HEK293 (cell line): Measurements from ENCODE around the gene TLR5.

Experiments used
- CTCF ChIA-PET: fragments of 350-600 bp; formaldehyde crosslinking; extraction: SDS; loops from one replicate; lab custom pipeline; 2021; ENCODE audit warnings: antibody characterized with exemption; lab: Yijun Ruan, JAX
- POLR2A ChIA-PET: fragments of 300-600 bp; formaldehyde crosslinking; extraction: SDS; loops from one replicate; lab custom pipeline; 2020; ENCODE audit warnings: antibody characterized with exemption, inconsistent platforms; lab: Yijun Ruan, JAX
- H3K27ac ChIP-seq: fragments of 200-500 bp; sonication (Bioruptor generic); 2 replicates; pipeline ENCODE4 v1.5.1; 2014; ENCODE audit warnings: low read depth, low read length, control low read depth, inconsistent platforms; ENCODE audit errors: extremely low read depth
- H3K36me3 ChIP-seq, 2 experiments: fragments of 200-500 bp in 1 of 2; sonication (Bioruptor generic) in 1 of 2; 1 replicate in 1 of 2; 2 replicates in 1 of 2; pipeline ENCODE4 v1.5.1; 2014 to 2017; ENCODE audit warnings: inconsistent platforms in 2 of 2, low read length in 2 of 2; ENCODE audit not compliant: control insufficient read depth in 2 of 2, insufficient read depth in 1 of 2
- H3K4me1 ChIP-seq: fragments of 200-500 bp; sonication (Bioruptor generic); 2 replicates; pipeline ENCODE4 v1.5.1; 2014; ENCODE audit warnings: mild to moderate bottlenecking, low read length, inconsistent platforms; ENCODE audit not compliant: control insufficient read depth, insufficient read depth
- H3K4me3 ChIP-seq: 2 replicates; pipeline ENCODE4 v1.5.1; 2011; ENCODE audit warnings: low read depth, mild to moderate bottlenecking, control low read depth, low read length, moderate library complexity
- H3K9me3 ChIP-seq: fragments of 200-500 bp; sonication (Bioruptor generic); 2 replicates; pipeline ENCODE4 v1.5.1; 2014; ENCODE audit warnings: low read depth, low read length, inconsistent platforms; ENCODE audit not compliant: control insufficient read depth, insufficient read depth
- GLIS1 ChIP-seq: fragments of 450-650 bp; formaldehyde crosslinking; IDR thresholded peaks from 2 replicates; pipeline ENCODE4 v1.5.1; 2016; ENCODE audit warnings: missing biosample characterization, missing genetic modification characterization
- IKZF3 ChIP-seq: fragments of 450-650 bp; IDR thresholded peaks from 2 replicates; pipeline ENCODE4 v1.5.0; 2018; ENCODE audit warnings: missing biosample characterization, mild to moderate bottlenecking, missing genetic modification characterization, moderate library complexity
- PRDM6 ChIP-seq: fragments of 450-650 bp; formaldehyde crosslinking; IDR thresholded peaks from 2 replicates; pipeline ENCODE4 v1.5.1; 2017; ENCODE audit warnings: missing biosample characterization, missing genetic modification characterization
- SP2 ChIP-seq: fragments of 450-650 bp; formaldehyde crosslinking; IDR thresholded peaks from 2 replicates; pipeline ENCODE4 v1.5.1; 2016; ENCODE audit warnings: missing biosample characterization, missing genetic modification characterization
- TSHZ1 ChIP-seq: fragments of 450-650 bp; formaldehyde crosslinking; IDR thresholded peaks from 2 replicates; pipeline ENCODE4 v1.5.1; 2016; ENCODE audit warnings: missing biosample characterization, missing genetic modification characterization, borderline replicate concordance
- ZNF157 ChIP-seq: fragments of 450-650 bp; formaldehyde crosslinking; IDR thresholded peaks from 2 replicates; pipeline ENCODE4 v1.5.1; 2016; ENCODE audit warnings: missing biosample characterization, missing genetic modification characterization
- ZNF202 ChIP-seq: fragments of 450-650 bp; formaldehyde crosslinking; IDR thresholded peaks from 2 replicates; pipeline ENCODE4 v1.5.1; 2016; ENCODE audit warnings: missing biosample characterization, missing genetic modification characterization, borderline replicate concordance
- ZNF223 ChIP-seq: fragments of 450-650 bp; formaldehyde crosslinking; IDR thresholded peaks from 2 replicates; pipeline ENCODE4 v1.5.1; 2016; ENCODE audit warnings: missing biosample characterization, missing genetic modification characterization
- ZNF335 ChIP-seq: fragments of 450-650 bp; formaldehyde crosslinking; conservative IDR thresholded peaks from 2 replicates; pipeline ENCODE4 v1.5.1; 2016; ENCODE audit warnings: missing biosample characterization, missing genetic modification characterization
- ZNF423 ChIP-seq: fragments of 450-650 bp; formaldehyde crosslinking; IDR thresholded peaks from 2 replicates; pipeline ENCODE4 v1.5.1; 2016; ENCODE audit warnings: missing biosample characterization, missing genetic modification characterization
- ZNF518A ChIP-seq: fragments of 450-650 bp; formaldehyde crosslinking; conservative IDR thresholded peaks from 2 replicates; pipeline ENCODE4 v1.5.1; 2016; ENCODE audit warnings: low read depth, missing biosample characterization, missing genetic modification characterization
- ZNF549 ChIP-seq: fragments of 450-650 bp; IDR thresholded peaks from 2 replicates; pipeline ENCODE4 v1.5.1; 2018; ENCODE audit warnings: missing biosample characterization, missing genetic modification characterization, mild to moderate bottlenecking, inconsistent platforms, moderate library complexity
- ZNF561 ChIP-seq: fragments of 450-650 bp; IDR thresholded peaks from 2 replicates; pipeline ENCODE4 v1.5.1; 2018; ENCODE audit warnings: missing biosample characterization, missing genetic modification characterization, borderline replicate concordance
- ZNF596 ChIP-seq: fragments of 450-650 bp; IDR thresholded peaks from 2 replicates; pipeline ENCODE4 v1.5.0; 2018; ENCODE audit warnings: missing biosample characterization, mild to moderate bottlenecking, missing genetic modification characterization, moderate library complexity
- ZNF76 ChIP-seq: fragments of 450-650 bp; formaldehyde crosslinking; IDR thresholded peaks from 2 replicates; pipeline ENCODE4; 2016; ENCODE audit warnings: low read depth, missing biosample characterization, missing genetic modification characterization, borderline replicate concordance
- ZSCAN18 ChIP-seq: fragments of 450-650 bp; formaldehyde crosslinking; IDR thresholded peaks from 2 replicates; pipeline ENCODE4 v1.5.1; 2016; ENCODE audit warnings: missing biosample characterization, missing genetic modification characterization
- ZXDB ChIP-seq: fragments of 450-650 bp; formaldehyde crosslinking; IDR thresholded peaks from 2 replicates; pipeline ENCODE4 v1.5.1; 2016; ENCODE audit warnings: missing biosample characterization, missing genetic modification characterization
- TF ChIP-seq, protein P1 (sequence below): fragments of 450-650 bp; formaldehyde crosslinking; IDR thresholded peaks from 2 replicates; pipeline ENCODE4 v1.5.1; 2016; ENCODE audit warnings: missing biosample characterization, missing genetic modification characterization
- TF ChIP-seq, protein P2 (sequence below): fragments of 450-650 bp; formaldehyde crosslinking; IDR thresholded peaks from 2 replicates; pipeline ENCODE4 v1.5.1; 2016; ENCODE audit warnings: missing biosample characterization, missing genetic modification characterization, low read depth

Gene TLR5

GRCh38 chr1:223133824-223134435, 9.1 kb downstream of the TLR5 start (continued):
- no peak for TF ChIP-seq PRDM6 (tag by site-specific recombination)
- TF ChIP-seq ZNF76 (tag by site-specific recombination) = no peak
- no peak for TF ChIP-seq ZNF423 (tag by site-specific recombination)
- TF ChIP-seq, protein P1, sequence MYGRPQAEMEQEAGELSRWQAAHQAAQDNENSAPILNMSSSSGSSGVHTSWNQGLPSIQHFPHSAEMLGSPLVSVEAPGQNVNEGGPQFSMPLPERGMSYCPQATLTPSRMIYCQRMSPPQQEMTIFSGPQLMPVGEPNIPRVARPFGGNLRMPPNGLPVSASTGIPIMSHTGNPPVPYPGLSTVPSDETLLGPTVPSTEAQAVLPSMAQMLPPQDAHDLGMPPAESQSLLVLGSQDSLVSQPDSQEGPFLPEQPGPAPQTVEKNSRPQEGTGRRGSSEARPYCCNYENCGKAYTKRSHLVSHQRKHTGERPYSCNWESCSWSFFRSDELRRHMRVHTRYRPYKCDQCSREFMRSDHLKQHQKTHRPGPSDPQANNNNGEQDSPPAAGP (tag by site-specific recombination) = no peak; the same call in 1 of the 2 replicates
- peak; percentile 48 for TF ChIP-seq SP2 (tag by site-specific recombination)
- TF ChIP-seq, all 188 proteins: peak for 46

DNA sequence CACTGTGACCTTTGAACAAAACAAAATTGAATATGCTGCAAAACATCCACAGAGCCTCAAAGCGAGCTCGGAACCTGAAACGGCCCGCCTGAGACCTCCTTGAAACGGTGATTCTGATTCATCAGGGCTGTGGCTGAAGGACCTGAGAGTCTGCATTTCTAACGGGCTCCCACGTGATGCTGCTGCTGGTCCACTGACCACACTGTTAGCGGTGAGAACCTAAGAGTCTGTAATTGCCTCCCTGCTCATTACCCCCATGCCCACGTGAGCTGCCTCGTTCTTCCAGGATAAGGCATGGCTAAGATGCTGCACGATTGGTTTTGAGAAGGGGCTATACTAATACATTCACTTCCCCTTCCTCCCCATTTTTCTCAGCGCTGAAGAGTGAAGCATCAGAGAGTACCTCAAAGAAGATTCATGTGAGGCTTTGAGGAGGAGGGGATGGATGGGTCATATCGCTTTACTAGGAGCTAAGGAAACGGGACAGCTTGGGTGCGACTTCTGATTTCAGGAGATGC, 9.7 kb downstream of the TLR5 start:
- ChIA-PET CTCF (interaction anchor here (0.6 to 11.0 kb wide), 103 partner anchors 10 to 1446 kb away, joined by 3 to 233 read pairs (median 4); partner anchors contain the start of genes SUSD4 and TLR5), POLR2A (interaction anchor here (0.7 to 1.2 kb wide), 5 partner anchors 9 to 551 kb away, joined by 3 to 15 read pairs (median 4); partner anchors contain the start of gene TLR5)
- Histone ChIP-seq H3K4me1 (peaks cover 3% of the 10 kb centered on the region; the same call in 1 of the 2 replicates), H3K36me3 (no peaks in the 10 kb centered on the region), H3K9me3 (no peaks in the 10 kb centered on the region), H3K27ac (no peak overlapping the region), H3K4me3 (no peak overlapping the region)
- TF ChIP-seq, protein P2, sequence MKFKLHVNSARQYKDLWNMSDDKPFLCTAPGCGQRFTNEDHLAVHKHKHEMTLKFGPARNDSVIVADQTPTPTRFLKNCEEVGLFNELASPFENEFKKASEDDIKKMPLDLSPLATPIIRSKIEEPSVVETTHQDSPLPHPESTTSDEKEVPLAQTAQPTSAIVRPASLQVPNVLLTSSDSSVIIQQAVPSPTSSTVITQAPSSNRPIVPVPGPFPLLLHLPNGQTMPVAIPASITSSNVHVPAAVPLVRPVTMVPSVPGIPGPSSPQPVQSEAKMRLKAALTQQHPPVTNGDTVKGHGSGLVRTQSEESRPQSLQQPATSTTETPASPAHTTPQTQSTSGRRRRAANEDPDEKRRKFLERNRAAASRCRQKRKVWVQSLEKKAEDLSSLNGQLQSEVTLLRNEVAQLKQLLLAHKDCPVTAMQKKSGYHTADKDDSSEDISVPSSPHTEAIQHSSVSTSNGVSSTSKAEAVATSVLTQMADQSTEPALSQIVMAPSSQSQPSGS (tag by site-specific recombination) = no peak
- TF ChIP-seq ZNF549 = no peak
- no peak for TF ChIP-seq ZSCAN18 (tag by site-specific recombination)
- TF ChIP-seq ZNF157 (tag by site-specific recombination) = no peak
- peak; percentile 44; the same call in 1 of the 2 replicates for TF ChIP-seq ZNF596
- TF ChIP-seq TSHZ1 (tag by site-specific recombination) = no peak
- TF ChIP-seq IKZF3 (tag by site-specific recombination) = peak; percentile 70; the same call in 1 of the 2 replicates
- TF ChIP-seq ZNF335 (tag by site-specific recombination) = peak; percentile 99
- TF ChIP-seq GLIS1 (tag by site-specific recombination) = 0 out of 2 replicates have a peak, but pooled peaks have one; percentile 9
- TF ChIP-seq ZNF561 (tag by site-specific recombination) = no peak
- TF ChIP-seq ZNF223 (tag by site-specific recombination) = 0 out of 2 replicates have a peak, but pooled peaks have one; percentile 7
- TF ChIP-seq ZXDB (tag by site-specific recombination) = no peak
- TF ChIP-seq ZNF202 (tag by site-specific recombination) = no peak
- no peak; the same call in 1 of the 2 replicates for TF ChIP-seq ZNF518A
